IMR-90 (cell line): ENCODE data around the gene RTN3. TPM values are rescaled to one million over a fixed set of nuclear protein-coding genes. Genes with fewer than 3 reads are reported as not detected.

Experiments
- ATAC-seq: fragments of 200-7000 bp; cut with Tn5 transposase; 2 replicates; pipeline ENCODE4 v1.9.1; 2020; ENCODE audit warnings: low read depth, mild to moderate bottlenecking, moderate library complexity
- BruUV-seq: library from RNA; stranded (reverse); fragments of 400-500 nt; replicated peaks from 2 replicates; lab custom pipeline; 2021; lab: Mats Ljungman, UMichigan
- CTCF ChIA-PET: fragments of 300-600 bp; formaldehyde crosslinking; extraction: SDS; loops from one replicate; lab custom pipeline; 2021; ENCODE audit warnings: antibody characterized with exemption; lab: Yijun Ruan, JAX
- POLR2A ChIA-PET: fragments of 300-600 bp; sonication (Branson Sonifier 250); formaldehyde crosslinking; loops from one replicate; lab custom pipeline; 2022; ENCODE audit warnings: antibody characterized with exemption; ENCODE audit not compliant: unreplicated experiment; lab: Charles Lee
- DNase-seq: peaks from one replicate; pipeline ENCODE4 v3.0.0; 2013
- H2AFZ ChIP-seq: replicated peaks from 2 replicates; pipeline ENCODE3; 2013; ENCODE audit warnings: low read length, mild to moderate bottlenecking; ENCODE audit not compliant: poor library complexity
- H2AK5ac ChIP-seq: 2 replicates; pipeline ENCODE4 v1.6.1; 2013; ENCODE audit warnings: low read depth, low read length, inconsistent platforms
- H2AK9ac ChIP-seq: replicated peaks from 2 replicates; pipeline ENCODE3; 2013; ENCODE audit warnings: mild to moderate bottlenecking, low read depth, low read length, moderate library complexity; ENCODE audit not compliant: poor library complexity
- H2BK120ac ChIP-seq: 2 replicates; pipeline ENCODE4 v1.6.1; 2013; ENCODE audit warnings: low read depth, low read length, inconsistent platforms
- H2BK15ac ChIP-seq: 3 replicates; pipeline ENCODE4 v1.6.1; 2013; ENCODE audit warnings: low read depth, low read length, inconsistent platforms
- H2BK20ac ChIP-seq: 2 replicates; pipeline ENCODE4 v1.6.1; 2013; ENCODE audit warnings: low read depth, mild to moderate bottlenecking, inconsistent platforms, low read length, moderate library complexity
- H2BK5ac ChIP-seq: 2 replicates; pipeline ENCODE4 v1.6.1; 2013; ENCODE audit warnings: mild to moderate bottlenecking, low read depth, low read length, inconsistent platforms; ENCODE audit not compliant: poor library complexity, severe bottlenecking
- H3K14ac ChIP-seq: replicated peaks from 2 replicates; pipeline ENCODE4 v1.6.1; 2013; ENCODE audit warnings: low read depth, low read length, inconsistent platforms
- H3K18ac ChIP-seq: 2 replicates; pipeline ENCODE4 v1.6.1; 2013; ENCODE audit warnings: low read depth, low read length, control low read depth
- H3K23ac ChIP-seq: 2 replicates; pipeline ENCODE4 v1.6.1; 2013; ENCODE audit warnings: low read depth, low read length, inconsistent platforms
- H3K27ac ChIP-seq: 2 replicates; pipeline ENCODE4 v1.5.1; 2013; ENCODE audit warnings: mild to moderate bottlenecking, control low read depth, low read length; ENCODE audit not compliant: insufficient read depth
- H3K27me3 ChIP-seq: 2 replicates; pipeline ENCODE4 v1.6.1; 2013; ENCODE audit warnings: low read length; ENCODE audit not compliant: control insufficient read depth, insufficient read depth
- H3K36me3 ChIP-seq: 2 replicates; pipeline ENCODE4 v1.6.1; 2013; ENCODE audit warnings: low read length, mixed read lengths; ENCODE audit not compliant: control insufficient read depth, insufficient read depth
- H3K4ac ChIP-seq: 2 replicates; pipeline ENCODE4 v1.6.1; 2013; ENCODE audit warnings: low read depth, low read length, inconsistent platforms
- H3K4me1 ChIP-seq: 2 replicates; pipeline ENCODE4 v1.6.1; 2013; ENCODE audit warnings: low read length, mixed read lengths; ENCODE audit not compliant: control insufficient read depth, insufficient read depth
- H3K4me2 ChIP-seq: 2 replicates; pipeline ENCODE4 v1.6.1; 2013; ENCODE audit warnings: low read depth, mild to moderate bottlenecking, control low read depth, low read length, moderate library complexity
- H3K4me3 ChIP-seq: 2 replicates; pipeline ENCODE4 v1.5.1; 2013; ENCODE audit warnings: low read depth, mild to moderate bottlenecking, control low read depth, low read length, moderate library complexity; ENCODE audit not compliant: insufficient read depth
- H3K56ac ChIP-seq: 2 replicates; pipeline ENCODE4 v1.6.1; 2013; ENCODE audit warnings: low read length, inconsistent platforms; ENCODE audit not compliant: insufficient read depth; ENCODE audit errors: extremely low read depth
- H3K79me1 ChIP-seq, 2 experiments: 2 replicates each; pipeline ENCODE4 v1.6.1; 2013; ENCODE audit warnings: low read length in 2 of 2, inconsistent platforms in 1 of 2, low read depth in 1 of 2
- H3K9ac ChIP-seq: 2 replicates; pipeline ENCODE4 v1.6.1; 2013; ENCODE audit warnings: low read depth, low read length, control low read depth
- H3K9me1 ChIP-seq: 2 replicates; pipeline ENCODE4 v1.6.1; 2013; ENCODE audit warnings: low read length, inconsistent platforms; ENCODE audit not compliant: insufficient read depth
- H3K9me3 ChIP-seq: 2 replicates; pipeline ENCODE4 v1.6.1; 2013; ENCODE audit warnings: low read length; ENCODE audit not compliant: control insufficient read depth, insufficient read depth
- H4K20me1 ChIP-seq: 2 replicates; pipeline ENCODE4 v1.6.1; 2013; ENCODE audit warnings: low read length, inconsistent platforms; ENCODE audit not compliant: insufficient read depth
- H4K5ac ChIP-seq: 2 replicates; pipeline ENCODE4 v1.6.1; 2013; ENCODE audit warnings: mild to moderate bottlenecking, low read depth, low read length, control low read depth
- H4K8ac ChIP-seq, 2 experiments: 2 replicates each; pipeline ENCODE4 v1.6.1; 2013; ENCODE audit warnings: low read depth in 2 of 2, low read length in 2 of 2, control low read depth in 1 of 2, inconsistent platforms in 1 of 2
- H4K91ac ChIP-seq: 2 replicates; pipeline ENCODE4 v1.6.1; 2013; ENCODE audit warnings: low read depth, low read length, inconsistent platforms; ENCODE audit not compliant: insufficient read depth
- BHLHE40 ChIP-seq: fragments of 150-350 bp; IDR thresholded peaks from 2 replicates; pipeline ENCODE4 v1.6.1; 2016; ENCODE audit warnings: mild to moderate bottlenecking, low read depth, low read length
- CEBPB ChIP-seq: IDR thresholded peaks from 2 replicates; pipeline ENCODE4 v1.6.1; 2012; ENCODE audit warnings: low read depth, low read length, improper control_type of control experiment
- CHD1 ChIP-seq: IDR thresholded peaks from 2 replicates; pipeline ENCODE4 v1.6.1; 2012; ENCODE audit warnings: low read depth, low read length, improper control_type of control experiment
- CTCF ChIP-seq: conservative IDR thresholded peaks from 2 replicates; pipeline ENCODE4 v1.5.1; 2012; ENCODE audit warnings: mild to moderate bottlenecking, low read depth, low read length, improper control_type of control experiment
- ELK1 ChIP-seq: fragments of 150-350 bp; IDR thresholded peaks from 2 replicates; pipeline ENCODE4 v1.6.1; 2016; ENCODE audit warnings: low read depth, mild to moderate bottlenecking, low read length, moderate library complexity, borderline replicate concordance
- FOS ChIP-seq: fragments of 150-350 bp; IDR thresholded peaks from 2 replicates; pipeline ENCODE4 v1.6.1; 2016; ENCODE audit warnings: low read depth, low read length
- MAFK ChIP-seq: IDR thresholded peaks from 2 replicates; pipeline ENCODE4 v1.6.1; 2012; ENCODE audit warnings: low read depth, low read length, improper control_type of control experiment
- MAZ ChIP-seq: IDR thresholded peaks from 2 replicates; pipeline ENCODE4 v1.6.1; 2012; ENCODE audit warnings: low read depth, mild to moderate bottlenecking, low read length, improper control_type of control experiment, moderate library complexity, borderline replicate concordance
- MXI1 ChIP-seq: IDR thresholded peaks from 2 replicates; pipeline ENCODE4 v1.6.1; 2012; ENCODE audit warnings: low read depth, mild to moderate bottlenecking, low read length, moderate library complexity, borderline replicate concordance
- NFE2L2 ChIP-seq: fragments of 150-350 bp; IDR thresholded peaks from 2 replicates; pipeline ENCODE4 v1.6.1; 2016; ENCODE audit warnings: low read depth, mild to moderate bottlenecking, low read length
- POLR2A ChIP-seq: IDR thresholded peaks from 2 replicates; pipeline ENCODE4 v1.6.1; 2012; ENCODE audit warnings: mild to moderate bottlenecking, low read depth, low read length
- RAD21 ChIP-seq: IDR thresholded peaks from 2 replicates; pipeline ENCODE4 v1.6.1; 2012; ENCODE audit warnings: low read length, improper control_type of control experiment
- RCOR1 ChIP-seq: IDR thresholded peaks from 2 replicates; pipeline ENCODE4 v1.6.1; 2012; ENCODE audit warnings: mild to moderate bottlenecking, low read length, improper control_type of control experiment; ENCODE audit not compliant: insufficient replicate concordance
- RFX5 ChIP-seq: IDR thresholded peaks from 2 replicates; pipeline ENCODE4 v1.8.0; 2012; ENCODE audit warnings: low read depth, mild to moderate bottlenecking, low read length, moderate library complexity
- SMC3 ChIP-seq: fragments of 150-350 bp; IDR thresholded peaks from 2 replicates; pipeline ENCODE4 v1.6.1; 2016; ENCODE audit warnings: low read depth, mild to moderate bottlenecking, antibody characterized with exemption, low read length, moderate library complexity
- USF2 ChIP-seq: fragments of 150-350 bp; IDR thresholded peaks from 2 replicates; pipeline ENCODE4 v1.6.1; 2017; ENCODE audit warnings: mild to moderate bottlenecking, antibody characterized with exemption, low read length, low read depth
- WGBS, 2 experiments: methylation state at CpG; one replicate each; pipeline versions ENCODE4 v1.1.5 to v1.1.7; 2013; ENCODE audit warnings: missing lambda C conversion rate in 2 of 2; ENCODE audit not compliant: insufficient read length in 1 of 2; ENCODE audit errors: extremely low coverage in 2 of 2; 5-methylcytosine and 5-hydroxymethylcytosine counted together
- dilution Hi-C: fragments of 300-500 bp; cut with HindIII; formaldehyde crosslinking; loops from one replicate; pipeline ENCODE4 v1.14.3; 2018; ENCODE audit warnings: low sequenced_read_pairs; ENCODE audit not compliant: unreplicated experiment
- in situ Hi-C: fragments of 300-500 bp; cut with MboI; formaldehyde crosslinking; loops from 3 replicates; pipeline ENCODE4 v1.14.3; 2019; ENCODE audit warnings: low sequenced_read_pairs, inconsistent platforms, mixed read lengths
- intact Hi-C: fragments of 100-400 bp; cut with micrococcal nuclease; formaldehyde crosslinking; loops from 2 replicates; pipeline ENCODE4 v1.10.0; 2022
- polyA plus RNA-seq, 3 experiments: library from polyadenylated mRNA; depleted of rRNA; stranded (reverse); fragments of >200 nt; gene quantifications; 2 replicates each; pipeline ENCODE4 v1.2.3, GENCODE V29; 2012; ENCODE audit warnings: low replicate concordance in 1 of 3
- total RNA-seq: library from RNA; depleted of rRNA; stranded (reverse); fragments of >200 nt; gene quantifications from 2 replicates; pipeline ENCODE4 v1.2.3, GENCODE V29; 2012

RTN3 gene
- total and polyA plus RNA-seq, 2 of the 4 experiments (the other 2 are of a cell fraction) = 31.2 to 64.6 TPM

DNA sequence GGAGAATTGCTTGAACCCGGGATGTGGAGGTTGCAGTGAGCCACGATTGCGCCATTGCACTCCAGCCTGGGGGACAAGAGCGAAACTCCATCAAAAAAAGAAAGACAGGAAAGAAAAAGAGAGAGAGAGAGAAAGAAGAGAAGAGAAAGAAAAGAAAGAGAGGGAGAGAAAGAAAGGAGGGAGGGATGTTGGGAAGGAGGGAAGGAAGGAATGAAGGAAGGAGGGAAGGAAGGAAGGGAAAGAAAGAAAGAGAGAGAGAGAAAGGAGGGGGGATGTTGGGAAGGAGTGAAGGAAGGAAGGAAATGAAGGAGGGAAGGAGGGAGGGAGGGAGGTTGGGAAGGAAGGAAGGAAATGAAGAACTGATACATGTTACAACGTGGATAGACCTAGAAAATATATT lies 119.6 kb downstream of the RTN3 start:
- DNase-seq (no peak), ATAC-seq (no peak)
- Histone ChIP-seq H3K9me1 (peaks cover 8% of the 10 kb centered on the region), H2BK15ac (no peak overlapping the region), H2AFZ (no peak overlapping the region), H3K9me3 (peaks cover 1% of the 10 kb centered on the region; the same call in 1 of the 2 replicates), H3K4me3 (no peak overlapping the region), H2BK20ac (no peak overlapping the region), H3K4me1 (peaks cover 9% of the 10 kb centered on the region), H4K91ac (no peak overlapping the region), H3K79me1 (peaks cover 0 to 4% of the 10 kb centered on the region in 2 experiments; a peak in 1 of 4 replicates), H3K14ac (no peak overlapping the region), H3K18ac (no peak overlapping the region), H3K27ac (no peak overlapping the region), H4K20me1 (no peaks in the 10 kb centered on the region), H2AK9ac (no peak overlapping the region), H2AK5ac (no peak overlapping the region), H3K23ac (no peak overlapping the region), H3K56ac (no peak overlapping the region), H4K8ac (no peak overlapping the region), H2BK120ac (no peak overlapping the region), H2BK5ac (no peak overlapping the region), H3K27me3 (no peaks in the 10 kb centered on the region), H4K5ac (no peak overlapping the region), H3K4ac (no peak overlapping the region), H3K9ac (no peak overlapping the region), H3K4me2 (no peak overlapping the region), H3K36me3 (no peaks in the 10 kb centered on the region)
- dilution Hi-C loops (no loop called here), intact Hi-C loops (no loop called here), in situ Hi-C loops (no loop called here)
- WGBS, 2 experiments = 100% methylated on average over 1 of the region's 5 CpGs; no CpG with 5 or more reads in 1 of the 2 experiments
- CTCF ChIA-PET = no interaction called here
- POLR2A ChIA-PET = no interaction called here
- no TSS peak for BruUV-seq
- TF ChIP-seq MAZ (no peak), MAFK (no peak), CTCF (no peak), POLR2A (no peak), CEBPB (no peak), RAD21 (no peak), MXI1 (no peak), RCOR1 (no peak), SMC3 (no peak), RFX5 (no peak), ELK1 (no peak), USF2 (no peak), FOS (no peak), CHD1 (no peak), BHLHE40 (no peak), NFE2L2 (no peak)
